BJ (cell line): Measurements from ENCODE around the gene SLC38A8. TPM values are rescaled to one million over a fixed set of nuclear protein-coding genes. Genes with fewer than 3 reads are reported as not detected.

Experiments
- CTCF ChIA-PET: fragments of 350-600 bp; formaldehyde crosslinking; extraction: SDS; loops from one replicate; lab custom pipeline; 2021; ENCODE audit warnings: antibody characterized with exemption, inconsistent platforms; lab: Yijun Ruan, JAX
- POLR2A ChIA-PET: fragments of 300-600 bp; sonication (Branson Sonifier 250); formaldehyde crosslinking; extraction: SDS; loops from one replicate; lab custom pipeline; 2021; ENCODE audit warnings: antibody characterized with exemption; lab: Charles Lee
- DNase-seq: peaks from one replicate; pipeline ENCODE4 v3.0.0-alpha.2; 2011; ENCODE audit warnings: low read depth
- H3K27me3 ChIP-seq: 2 replicates; pipeline ENCODE4 v1.6.0; 2011; ENCODE audit warnings: low read length; ENCODE audit not compliant: control insufficient read depth, insufficient read depth
- H3K36me3 ChIP-seq: 2 replicates; pipeline ENCODE4 v1.5.1; 2011; ENCODE audit warnings: low read length; ENCODE audit not compliant: control insufficient read depth, insufficient read depth
- H3K4me3 ChIP-seq: 2 replicates; pipeline ENCODE4 v1.5.1; 2011; ENCODE audit warnings: low read depth, mild to moderate bottlenecking, control low read depth, low read length
- polyA plus RNA-seq: library from polyadenylated mRNA; depleted of rRNA; stranded (reverse); fragments of >200 nt; gene quantifications from 2 replicates; pipeline ENCODE4 v1.2.3, GENCODE V29; 2011
- TF ChIP-seq, protein P1 (sequence below): IDR thresholded peaks from 2 replicates; pipeline ENCODE4 v1.5.1; 2011; ENCODE audit warnings: low read depth, mild to moderate bottlenecking, control low read depth, inconsistent platforms, low read length, moderate library complexity; ENCODE audit not compliant: insufficient read depth

Gene SLC38A8
- polyA plus RNA-seq, 1 experiment, result not detected

- Histone ChIP-seq H3K27me3 (peaks cover 5% of the 10 kb centered on the region), H3K36me3 (no peaks in the 10 kb centered on the region), H3K4me3 (no peak overlapping the region)
- ChIA-PET POLR2A (no interaction called here), CTCF (interaction anchor here (1.0 kb wide), 1 partner anchor 89 kb away, joined by 3 read pairs; no protein-coding TSS in a partner anchor)
- TF ChIP-seq, protein P1, sequence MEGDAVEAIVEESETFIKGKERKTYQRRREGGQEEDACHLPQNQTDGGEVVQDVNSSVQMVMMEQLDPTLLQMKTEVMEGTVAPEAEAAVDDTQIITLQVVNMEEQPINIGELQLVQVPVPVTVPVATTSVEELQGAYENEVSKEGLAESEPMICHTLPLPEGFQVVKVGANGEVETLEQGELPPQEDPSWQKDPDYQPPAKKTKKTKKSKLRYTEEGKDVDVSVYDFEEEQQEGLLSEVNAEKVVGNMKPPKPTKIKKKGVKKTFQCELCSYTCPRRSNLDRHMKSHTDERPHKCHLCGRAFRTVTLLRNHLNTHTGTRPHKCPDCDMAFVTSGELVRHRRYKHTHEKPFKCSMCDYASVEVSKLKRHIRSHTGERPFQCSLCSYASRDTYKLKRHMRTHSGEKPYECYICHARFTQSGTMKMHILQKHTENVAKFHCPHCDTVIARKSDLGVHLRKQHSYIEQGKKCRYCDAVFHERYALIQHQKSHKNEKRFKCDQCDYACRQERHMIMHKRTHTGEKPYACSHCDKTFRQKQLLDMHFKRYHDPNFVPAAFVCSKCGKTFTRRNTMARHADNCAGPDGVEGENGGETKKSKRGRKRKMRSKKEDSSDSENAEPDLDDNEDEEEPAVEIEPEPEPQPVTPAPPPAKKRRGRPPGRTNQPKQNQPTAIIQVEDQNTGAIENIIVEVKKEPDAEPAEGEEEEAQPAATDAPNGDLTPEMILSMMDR, result no peak
- no peak for DNase-seq
Measured at GRCh38 chr16:83974475-83974874, 68.1 kb downstream of the SLC38A8 start.

GRCh38 chr16:83973581-83974385 lies 68.8 kb downstream of the SLC38A8 start:
- ChIA-PET POLR2A (no interaction called here), CTCF (interaction anchor here (1.0 kb wide), 1 partner anchor 90 kb away, joined by 3 read pairs; no protein-coding TSS in a partner anchor)
- Histone ChIP-seq H3K4me3 (no peak overlapping the region), H3K27me3 (peaks cover 10% of the 10 kb centered on the region), H3K36me3 (no peaks in the 10 kb centered on the region)
- TF ChIP-seq, protein P1, result no peak
- DNase-seq, result no peak

GRCh38 chr16:83973077-83973476 lies 69.5 kb downstream of the SLC38A8 start:
- no peak overlapping the region for H3K4me3 ChIP-seq
- no peak for DNase-seq
- ChIA-PET CTCF (no interaction called here), POLR2A (no interaction called here)
- peaks cover 11% of the 10 kb centered on the region for H3K27me3 ChIP-seq
- no peaks in the 10 kb centered on the region for H3K36me3 ChIP-seq
- TF ChIP-seq, protein P1, result no peak

GRCh38 chr16:83972256-83973008 lies 70.2 kb downstream of the SLC38A8 start:
- CTCF ChIA-PET, result interaction anchor here (1.4 kb wide), 1 partner anchor 93 kb away, joined by 6 read pairs; no protein-coding TSS in a partner anchor
- DNase-seq, result no peak
- Histone ChIP-seq H3K27me3 (peaks cover 11% of the 10 kb centered on the region), H3K4me3 (no peak overlapping the region), H3K36me3 (no peaks in the 10 kb centered on the region)
- POLR2A ChIA-PET, result no interaction called here
- TF ChIP-seq, protein P1, result no peak
